Stimulated activated CD8-positive, alpha-beta memory T cell treated with anti-CD3 and anti-CD28 coated beads, Interleukin-4, amount 100 ng/mL, for 4 hours (primary cell): ENCODE measurements around the gene NUP62CL.
A peak's percentile ranks its signal among the peaks of the same experiment; 100 is the strongest.
"Not testable (repeated sequence)": the region's sequence is repeated elsewhere in the genome, so short reads cannot be mapped to it uniquely, and the experiment has no call there.

Experiments
- DNase-seq, 2 donors: peaks; one replicate each; pipeline ENCODE4 v3.0.0-alpha.2; 2020; ENCODE audit warnings: low read depth in 2 of 2, low spot score in 1 of 2

Gene NUP62CL, protein sequence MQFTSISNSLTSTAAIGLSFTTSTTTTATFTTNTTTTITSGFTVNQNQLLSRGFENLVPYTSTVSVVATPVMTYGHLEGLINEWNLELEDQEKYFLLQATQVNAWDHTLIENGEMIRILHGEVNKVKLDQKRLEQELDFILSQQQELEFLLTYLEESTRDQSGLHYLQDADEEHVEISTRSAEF

DNA sequence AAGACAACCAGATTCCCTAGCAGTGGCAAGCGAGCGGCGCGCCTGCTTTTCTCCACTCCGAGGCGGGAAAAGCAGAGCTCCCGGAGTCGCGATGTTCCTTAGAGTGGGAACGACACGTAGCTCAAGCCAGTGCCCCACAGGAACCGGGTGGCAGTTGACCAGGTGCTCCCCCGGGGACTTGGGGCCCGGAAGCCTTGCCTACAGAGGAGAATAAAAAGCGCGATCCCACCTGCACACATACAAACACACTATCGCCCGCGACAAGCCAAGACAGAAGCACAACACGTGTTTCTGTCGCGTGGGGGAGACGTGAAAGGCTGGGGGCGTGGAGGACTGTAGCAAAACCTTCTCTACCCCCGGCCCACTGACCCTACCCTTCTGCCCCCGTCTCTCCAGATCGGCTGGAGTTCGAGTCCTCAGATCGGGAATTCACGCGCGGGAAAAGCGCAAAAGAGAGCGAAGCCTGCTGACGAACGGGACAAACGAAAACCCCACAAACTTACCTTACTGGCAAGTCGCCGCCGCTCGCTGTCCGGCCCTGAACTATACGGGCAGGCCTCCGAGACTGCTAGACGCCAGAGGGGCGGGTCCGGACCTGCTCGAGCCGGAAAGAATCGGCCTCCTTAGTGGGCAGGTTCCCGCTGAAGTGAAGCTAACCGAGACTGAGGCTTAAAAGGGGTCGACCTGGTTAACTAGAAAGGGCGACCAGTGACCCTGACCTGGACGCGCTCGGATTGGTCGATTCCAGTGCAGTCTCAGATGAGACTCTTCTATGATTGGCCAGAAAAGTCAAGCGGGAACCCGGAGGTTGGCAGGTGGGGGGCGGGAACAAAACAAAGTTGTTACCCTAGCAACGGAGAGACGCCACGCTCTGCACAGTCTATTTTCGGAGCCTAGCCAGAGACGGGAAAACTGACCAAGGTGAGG lies at the start of gene NUP62CL, which contains the start of gene DNAAF6:
TSS of gene NUP62CL (minus strand) at position 664 of the 927 bp plus-strand sequence. CDS start 31,287 bp downstream, outside the sequence.
TSS of gene DNAAF6 (plus strand) at position 842 of the 927 bp plus-strand sequence. CDS start 6,265 bp downstream, outside the sequence.
- peak; percentile 28 to 37 for DNase-seq

DNA sequence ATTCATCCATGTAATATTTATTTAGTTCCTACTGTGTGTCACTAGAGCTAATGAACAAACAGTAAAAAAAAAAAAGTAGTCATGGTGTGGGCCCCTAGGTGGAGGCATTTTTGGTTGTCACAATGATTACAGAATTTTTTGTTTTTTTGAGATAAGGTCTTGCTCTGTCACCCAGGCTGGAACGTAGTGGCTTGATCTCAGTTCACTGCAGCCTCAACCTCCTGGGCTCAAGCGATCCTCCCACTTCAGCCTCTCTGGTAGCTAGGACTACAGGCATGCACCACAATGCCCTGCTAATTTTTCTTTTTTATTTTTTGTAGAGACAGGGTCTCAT lies 22.2 kb upstream of the NUP62CL start:
- no peak for DNase-seq

DNA sequence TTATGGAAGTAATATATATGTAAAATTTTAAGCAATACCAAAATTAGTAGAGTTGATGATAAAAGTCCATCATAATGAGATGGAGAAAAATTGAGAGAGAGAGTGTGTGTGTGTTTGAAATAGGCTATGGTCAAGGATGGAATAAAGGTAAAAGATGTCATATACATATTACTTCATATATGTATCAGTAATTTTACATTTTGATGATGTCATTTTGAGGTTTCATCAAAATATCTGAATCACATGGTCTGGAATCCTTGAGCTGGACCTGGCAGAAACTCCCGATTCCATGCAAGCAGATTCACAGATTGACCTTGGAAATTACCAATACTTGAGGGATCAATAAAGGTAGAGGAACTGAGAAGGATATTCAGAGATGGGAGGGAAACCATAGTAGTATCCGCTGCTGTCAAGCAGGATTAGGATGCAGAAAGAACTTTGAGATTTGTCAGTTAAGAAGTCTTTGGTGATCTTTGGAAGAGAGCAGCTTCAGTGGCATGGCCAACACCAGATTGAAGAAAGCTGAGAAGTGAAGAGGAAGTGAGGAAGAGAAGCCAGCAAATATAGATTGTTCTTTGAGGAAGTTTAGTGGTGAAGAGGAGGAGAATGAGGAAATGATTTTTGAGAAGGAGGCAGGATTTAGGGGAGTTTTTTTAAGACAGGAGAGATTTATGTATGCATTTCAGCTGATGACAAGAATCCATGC lies 21.7 kb upstream of the NUP62CL start:
- no peak for DNase-seq

DNA sequence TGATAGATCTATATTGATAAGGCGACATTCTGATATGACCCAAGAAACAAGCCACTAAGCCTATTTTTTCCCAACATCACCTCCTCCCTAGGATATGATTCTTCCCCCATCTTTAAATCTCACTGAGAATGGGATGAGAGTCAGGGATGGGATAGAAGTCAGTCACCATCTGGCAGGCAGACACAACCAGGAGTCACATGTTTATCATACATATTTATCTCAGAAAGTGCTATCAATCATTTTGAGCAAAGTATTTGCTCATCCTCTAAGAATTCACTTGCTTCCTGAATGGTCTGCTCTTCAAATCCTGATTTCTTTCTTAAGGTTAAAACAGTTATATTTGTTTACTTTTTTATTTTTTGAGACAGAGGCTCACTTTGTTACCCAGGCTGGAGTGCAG lies 20.5 kb upstream of the NUP62CL start:
- no peak for DNase-seq

DNA sequence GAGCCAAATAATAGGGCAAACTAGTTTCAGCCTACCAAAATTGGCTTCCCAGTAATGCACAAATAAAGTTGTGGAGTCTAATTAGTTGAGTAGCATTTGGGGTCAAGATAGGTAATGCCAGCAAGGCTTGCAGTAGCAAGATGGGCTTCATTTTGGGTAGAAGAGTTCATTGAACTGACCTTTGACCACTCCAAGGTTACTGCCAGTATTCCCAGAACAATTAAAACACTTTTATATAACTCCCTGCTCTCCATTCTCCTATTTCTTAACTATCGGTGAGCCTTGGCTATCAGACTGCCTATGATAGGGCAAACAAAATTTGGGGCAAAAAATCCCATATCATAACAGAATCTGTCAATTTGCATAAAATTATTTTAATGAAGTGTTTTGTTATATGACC lies 7.2 kb upstream of the NUP62CL start:
- DNase-seq, result no peak

DNA sequence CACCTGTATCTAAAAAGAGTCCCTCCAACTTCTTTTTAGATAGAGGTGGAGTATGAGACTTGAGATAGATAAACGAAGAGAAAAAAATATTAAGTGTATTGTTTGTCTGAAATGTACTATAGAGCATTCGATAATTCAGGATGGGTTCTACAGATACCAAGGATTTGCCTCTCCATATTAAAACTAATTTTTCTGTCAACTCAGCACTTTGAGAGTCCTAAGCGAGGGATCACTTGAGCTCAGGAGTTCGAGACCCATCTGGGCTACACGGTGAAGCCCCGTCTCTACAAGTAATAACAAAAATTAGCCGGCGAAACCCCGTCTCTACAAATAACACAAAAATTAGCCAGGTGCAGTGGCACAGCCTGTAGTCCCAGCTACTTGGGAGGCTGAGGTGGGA lies 1.7 kb upstream of the NUP62CL start:
- DNase-seq, result no peak

DNA sequence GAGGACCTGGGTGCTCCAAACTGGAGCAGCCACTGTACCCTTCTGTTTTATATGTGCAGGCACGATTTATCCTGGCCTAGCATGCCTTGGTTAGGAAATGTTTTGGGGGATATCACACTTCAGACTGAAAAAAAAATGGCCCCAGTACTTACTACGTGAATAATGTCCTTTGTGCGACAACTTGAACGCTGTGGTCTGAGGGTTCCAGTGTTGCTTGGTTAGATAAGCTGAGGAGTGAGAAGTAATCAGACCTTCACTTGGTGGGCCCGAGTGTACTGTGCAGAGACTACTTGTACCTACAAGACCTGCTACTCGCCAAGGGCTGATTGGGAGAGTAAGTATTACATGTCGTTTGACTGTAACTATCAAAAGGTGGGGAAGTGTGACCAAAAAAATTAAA lies 856 bp upstream of the NUP62CL start:
- DNase-seq, result no peak

DNA sequence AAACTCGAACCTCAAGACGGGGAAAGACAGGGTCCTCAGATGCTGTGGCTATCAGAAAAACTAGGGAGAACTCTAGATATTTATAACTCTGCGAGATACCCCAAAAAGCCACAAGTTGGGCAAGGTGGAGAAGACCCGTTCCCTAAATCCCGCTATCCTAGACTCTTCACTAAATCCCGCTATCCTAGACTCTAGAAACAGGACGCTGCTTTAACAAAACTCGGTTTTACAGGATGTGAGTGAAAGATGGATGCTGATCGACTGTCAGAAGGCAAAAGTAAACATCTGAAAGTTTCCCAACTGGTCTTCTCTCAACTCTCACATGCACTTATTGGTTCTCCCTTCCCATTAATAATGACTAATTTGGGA lies 448 bp upstream of the NUP62CL start:
- DNase-seq, result no peak

DNA sequence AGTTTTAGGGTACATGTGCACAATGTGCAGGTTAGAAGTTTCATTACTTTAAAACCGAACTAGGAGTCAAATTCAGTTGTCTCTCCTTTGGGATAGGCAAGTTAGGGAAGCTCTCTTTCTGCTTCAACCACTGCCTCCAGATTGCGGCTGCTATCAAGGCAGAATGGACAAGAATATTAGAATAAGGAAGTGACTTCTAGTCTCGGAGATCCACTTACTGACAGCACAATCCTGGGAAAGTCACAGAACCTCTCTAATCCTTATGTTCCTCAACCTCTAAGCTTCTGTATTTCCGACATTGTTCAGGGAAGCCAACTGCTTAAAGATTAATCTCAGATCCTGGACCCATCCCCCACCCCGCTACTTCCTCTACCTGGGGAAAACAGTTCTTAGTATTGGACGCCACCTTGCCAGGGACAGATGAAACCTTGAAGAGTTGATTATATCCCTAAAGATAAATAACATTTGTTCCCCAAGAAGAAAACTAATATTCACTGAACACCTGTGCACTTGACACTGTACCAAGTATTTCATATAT lies 2.1 kb downstream of the NUP62CL start:
- no peak for DNase-seq

DNA sequence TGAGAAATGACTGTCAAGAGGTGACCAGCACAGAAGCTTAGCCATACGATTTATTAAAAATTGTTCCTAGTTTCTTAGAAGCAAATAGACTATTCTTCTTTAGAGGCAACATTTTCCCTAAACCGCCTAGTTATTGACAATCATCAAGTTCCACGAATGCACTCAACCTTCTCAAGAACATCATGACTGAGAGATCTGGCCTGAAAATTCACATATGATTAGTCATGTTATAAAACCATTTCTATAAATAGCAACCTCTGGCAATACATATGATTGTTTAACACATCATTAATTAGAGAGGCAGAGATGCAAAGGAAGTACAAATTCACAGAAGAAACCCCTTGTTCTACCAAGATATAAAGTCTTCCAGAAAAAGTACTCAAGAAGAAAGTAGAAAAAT lies 6.7 kb downstream of the NUP62CL start:
- no peak for DNase-seq

DNA sequence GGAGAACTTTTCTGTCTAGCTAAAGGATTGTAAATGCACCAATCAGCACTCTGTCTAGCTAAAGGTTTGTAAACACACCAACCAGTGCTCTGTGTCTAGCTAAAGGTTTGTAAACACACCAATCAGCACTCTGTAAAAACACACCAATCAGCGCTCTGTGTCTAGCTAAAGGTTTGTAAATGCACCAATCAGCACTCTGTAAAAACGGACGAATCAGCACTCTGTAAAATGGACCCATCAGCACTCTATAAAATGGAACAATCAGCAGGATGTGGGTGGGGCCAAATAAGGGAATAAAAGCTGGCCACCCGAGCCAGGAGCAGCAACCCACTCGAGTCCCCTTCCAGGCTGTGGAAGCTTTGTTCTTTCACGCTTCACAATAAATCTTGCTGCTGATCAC lies 8.2 kb downstream of the NUP62CL start:
- DNase-seq, result not testable (repeated sequence)

DNA sequence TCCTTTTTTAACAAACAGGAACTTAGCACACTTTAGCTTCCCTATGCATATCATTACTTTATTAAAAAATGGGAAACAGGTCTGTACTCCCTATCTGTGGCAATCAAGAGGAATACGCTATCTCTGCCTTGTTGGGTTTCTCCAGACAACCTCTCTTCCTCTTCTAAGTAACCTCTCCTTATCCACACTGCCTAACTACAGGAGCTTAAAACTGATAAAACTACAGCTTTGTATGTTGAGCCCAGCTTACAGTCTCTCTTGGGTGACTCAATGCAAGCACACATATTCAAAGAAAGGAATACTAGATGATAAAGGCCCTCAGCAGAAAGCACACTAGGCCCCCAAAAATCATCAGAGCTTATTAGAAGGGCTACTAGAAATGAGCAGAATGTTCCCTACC lies 8.9 kb downstream of the NUP62CL start:
- no peak for DNase-seq

DNA sequence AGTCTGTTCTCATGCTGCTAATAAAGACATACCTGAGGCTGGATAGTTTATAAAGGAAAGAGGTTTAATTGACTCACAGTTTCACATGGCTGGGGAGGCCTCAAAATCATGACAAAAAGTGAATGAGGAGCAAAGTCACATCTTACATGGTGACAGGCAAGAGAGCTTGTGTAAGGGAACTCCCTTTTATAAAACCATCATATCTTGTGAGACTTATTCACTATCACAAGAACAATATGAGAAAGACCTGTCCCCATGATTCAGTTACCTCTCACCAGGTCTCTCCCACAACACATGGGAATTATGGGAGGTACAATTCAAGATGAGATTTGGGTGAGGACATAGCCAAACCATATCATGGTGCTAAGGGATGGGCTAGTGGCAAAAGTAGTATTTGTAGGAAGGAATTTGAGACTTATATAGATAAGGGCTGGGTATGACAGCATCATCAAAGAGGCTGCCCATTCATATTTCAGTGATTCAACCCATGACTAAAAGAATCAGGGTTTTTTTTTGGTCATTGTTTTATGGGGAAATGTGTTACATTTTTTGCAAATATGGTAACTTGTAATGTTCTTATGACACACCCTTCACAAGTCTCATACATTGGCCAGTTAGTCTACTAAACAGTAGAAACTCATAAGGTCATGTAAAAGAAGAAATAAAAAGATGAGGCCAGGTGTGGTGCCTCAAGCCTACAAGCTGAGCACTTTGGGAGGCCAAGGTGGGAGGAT lies 34.7 kb downstream of the NUP62CL start:
- no peak for DNase-seq

DNA sequence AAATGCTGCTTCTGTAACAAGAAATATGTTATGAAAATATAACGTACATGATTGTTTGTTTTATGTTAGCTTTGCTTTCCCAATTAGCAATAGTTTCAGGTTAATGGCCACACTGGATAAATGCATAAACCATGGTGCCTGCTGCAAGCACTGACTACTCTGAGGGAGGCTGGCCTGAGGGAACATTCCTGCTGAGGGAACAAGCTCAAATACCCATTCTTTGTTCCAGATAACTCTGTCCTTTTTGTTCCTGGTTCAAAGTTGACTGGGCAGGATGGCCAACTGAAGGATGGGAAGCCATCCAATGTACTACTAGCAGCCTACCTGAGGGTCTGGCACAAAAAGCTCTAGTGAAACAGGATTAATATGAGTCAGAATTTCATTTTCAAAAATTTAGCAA lies 37.5 kb downstream of the NUP62CL start:
- no peak for DNase-seq

DNA sequence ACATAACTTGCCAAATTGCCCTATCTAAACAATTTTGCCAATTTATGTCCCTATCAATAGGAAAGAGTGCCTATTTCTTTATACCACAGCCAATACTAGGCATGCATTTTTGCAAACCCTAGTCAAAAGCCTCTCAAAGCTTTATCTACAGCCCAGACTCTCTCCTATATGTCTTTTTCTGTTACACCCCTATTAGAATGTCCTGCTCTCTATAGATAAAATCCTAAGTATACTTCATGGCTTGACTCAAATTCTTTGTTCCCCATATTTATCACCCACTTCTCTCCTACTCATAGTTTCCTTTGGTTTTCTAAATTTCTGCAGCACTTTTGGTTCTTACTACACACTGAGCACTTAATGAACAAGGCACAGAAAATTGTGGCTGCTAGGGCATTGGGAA lies 38.0 kb downstream of the NUP62CL start:
- no peak for DNase-seq

DNA sequence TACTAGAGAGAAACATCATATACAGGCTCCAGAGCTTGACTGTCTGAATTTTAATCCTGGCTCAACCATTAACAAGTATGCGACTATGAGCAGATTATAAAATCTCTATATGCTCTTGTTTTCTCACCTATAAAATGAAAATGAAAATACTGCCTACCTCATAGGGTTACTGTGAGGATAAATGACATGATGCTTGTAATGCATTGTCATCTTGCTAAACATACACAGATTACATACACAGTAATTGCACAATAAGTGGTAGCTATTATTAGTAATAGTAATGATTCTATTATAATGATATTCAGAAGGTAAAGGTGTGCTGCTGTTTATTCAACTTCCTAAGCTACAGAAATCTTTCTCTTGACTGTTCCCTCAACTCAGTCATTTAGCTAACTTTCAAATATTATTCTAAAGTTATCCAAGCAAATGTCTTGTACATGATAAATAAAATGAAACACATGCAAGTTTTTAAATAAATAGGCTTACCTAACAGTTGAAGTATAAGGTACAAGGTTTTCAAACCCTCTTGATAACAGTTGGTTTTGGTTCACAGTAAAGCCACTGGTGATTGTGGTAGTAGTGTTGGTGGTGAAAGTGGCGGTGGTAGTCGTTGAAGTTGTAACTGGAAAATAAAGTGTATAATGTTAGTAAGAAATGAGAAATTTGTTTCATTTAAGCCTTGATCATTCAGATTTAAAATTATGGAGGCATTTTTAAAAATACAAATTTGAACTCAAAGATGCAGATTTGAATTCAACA lies 38.9 kb downstream of the NUP62CL start:
- DNase-seq, result no peak

DNA sequence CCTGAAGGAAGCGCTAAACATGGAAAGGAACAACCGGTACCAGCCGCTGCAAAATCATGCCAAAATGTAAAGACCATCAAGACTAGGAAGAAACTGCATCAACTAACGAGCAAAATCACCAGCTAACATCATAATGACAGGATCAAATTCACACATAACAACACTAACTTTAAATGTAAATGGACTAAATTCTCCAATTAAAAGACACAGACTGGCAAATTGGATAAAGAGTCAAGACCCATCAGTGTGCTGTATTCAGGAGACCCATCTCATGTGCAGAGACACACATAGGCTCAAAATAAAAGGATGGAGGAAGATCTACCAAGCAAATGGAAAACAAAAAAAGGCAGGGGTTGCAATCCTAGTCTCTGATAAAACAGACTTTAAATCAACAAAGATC lies 48.6 kb downstream of the NUP62CL start:
- not testable (repeated sequence) for DNase-seq

DNA sequence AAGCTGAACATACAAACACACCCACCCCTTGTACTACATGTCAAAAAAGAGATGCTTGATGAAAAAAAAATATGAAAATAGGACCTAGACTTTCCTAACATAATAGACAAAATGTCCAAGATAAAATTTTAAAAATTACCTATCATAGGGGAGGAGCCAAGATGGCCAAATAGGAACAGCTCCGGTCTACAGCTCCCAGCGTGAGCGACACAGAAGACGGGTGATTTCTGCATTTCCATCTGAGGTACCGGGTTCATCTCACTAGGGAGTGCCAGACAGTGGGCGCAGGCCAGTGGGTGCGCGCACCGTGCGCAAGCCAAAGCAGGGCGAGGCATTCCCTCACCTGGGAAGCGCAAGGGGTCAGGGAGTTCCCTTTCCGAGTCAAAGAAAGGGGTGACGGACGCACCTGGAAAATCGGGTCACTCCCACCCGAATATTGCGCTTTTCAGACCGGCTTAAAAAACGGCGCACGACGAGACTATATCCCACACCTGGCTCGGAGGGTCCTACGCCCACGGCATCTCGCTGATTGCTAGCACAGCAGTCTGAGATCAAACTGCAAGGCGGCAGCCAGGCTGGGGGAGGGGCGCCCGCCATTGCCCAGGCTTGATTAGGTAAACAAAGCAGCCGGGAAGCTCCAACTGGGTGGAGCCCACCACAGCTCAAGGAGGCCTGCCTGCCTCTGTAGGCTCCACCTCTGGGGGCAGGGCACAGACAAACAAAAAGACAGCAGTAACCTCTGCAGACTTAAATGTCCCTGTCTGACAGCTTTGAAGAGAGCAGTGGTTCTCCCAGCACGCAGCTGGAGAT lies 50.4 kb downstream of the NUP62CL start:
- not testable (repeated sequence) for DNase-seq

DNA sequence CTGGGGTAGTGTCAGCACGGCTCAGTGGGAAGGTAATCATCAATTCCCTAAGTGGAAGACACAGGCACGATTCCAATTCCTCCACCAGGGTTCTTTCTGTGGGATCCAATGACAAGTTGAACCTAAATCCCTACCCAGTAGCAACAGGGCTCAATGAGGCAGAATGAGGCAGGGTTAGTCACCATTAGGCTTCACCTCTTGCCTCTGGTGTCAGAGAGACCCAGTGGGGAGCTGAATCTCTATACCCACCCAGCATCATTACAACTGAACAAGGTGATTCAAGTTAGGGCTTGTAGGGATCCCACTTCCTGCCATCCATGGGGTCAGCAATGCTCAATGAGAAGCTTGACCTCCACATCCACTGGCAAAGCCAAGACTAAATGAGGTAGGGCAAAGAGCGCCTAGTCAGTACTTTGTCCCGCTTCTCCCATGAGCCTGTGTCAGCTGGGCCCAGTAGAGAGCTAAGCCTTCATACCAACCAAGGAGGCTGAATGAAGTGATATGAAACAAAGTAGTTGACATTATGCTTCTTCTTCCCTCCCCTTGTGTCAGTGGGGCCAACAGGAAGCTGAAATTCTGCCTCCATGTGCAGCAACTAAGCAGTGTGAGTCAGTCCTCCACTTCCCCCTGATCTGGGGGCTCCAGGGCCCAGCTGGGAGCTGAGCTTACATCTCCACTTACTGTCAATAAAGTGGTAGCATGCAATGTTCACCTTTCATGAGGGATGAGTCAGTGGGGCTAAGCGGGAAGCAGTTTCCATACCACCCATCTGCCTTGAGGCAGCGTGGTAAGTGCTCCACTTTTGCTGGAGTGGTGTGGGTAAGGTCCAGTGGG lies 51.2 kb downstream of the NUP62CL start:
- no peak for DNase-seq
